ENCODE measurements around the gene CMYA5. TPM values are rescaled to one million over a fixed set of nuclear protein-coding genes. Genes with fewer than 3 reads are reported as not detected.
A peak's percentile ranks its signal among the peaks of the same experiment; 100 is the strongest.

The CMYA5 gene
- total RNA-seq, 4 donors from 2014 or later: 3,049 to 3,867 (median 3,338) TPM

GRCh38 chr5:79728396-79728795, 38.8 kb downstream of the CMYA5 start:
- TF ChIP-seq CTCF (IDR thresholded peaks at IDR 0.05 in 4 of 5, conservative IDR thresholded peaks at IDR 0.05 in 1 of 5): no peak
- TF ChIP-seq POLR2A (IDR thresholded peaks at IDR 0.05): no peak
- Histone ChIP-seq H3K9me3 (no peaks in the 10 kb centered on the region), H3K4me1 (peaks cover 8 to 21% of the 10 kb centered on the region in 2 donors), H3K27me3 (no peaks in the 10 kb centered on the region), H3K4me3 (no peak overlapping the region), H3K36me3 (peaks cover 0 to 33% of the 10 kb centered on the region in 2 donors), H3K27ac (peak overlapping the region; percentile 80 to 85 (median 82))
- peak; percentile 31 to 47 for ATAC-seq
- in situ Hi-C loops (cut with MboI; ENCODE audit: low sequenced_read_pairs in 4 of 4): no loop called here
- intact Hi-C loops (cut with DNase I; ENCODE audit: low total_unique reads): no loop called here
- no peak for DNase-seq

GRCh38 chr5:79729679-79730078, 40.0 kb downstream of the CMYA5 start:
- DNase-seq (no peak), ATAC-seq (peak; percentile 11 to 23)
- Histone ChIP-seq H3K4me3 (no peak overlapping the region), H3K27me3 (no peaks in the 10 kb centered on the region), H3K36me3 (peaks cover 0 to 43% of the 10 kb centered on the region in 2 donors), H3K9me3 (no peaks in the 10 kb centered on the region), H3K27ac (peak overlapping the region; percentile 80 to 85 (median 82)), H3K4me1 (peaks cover 16 to 18% of the 10 kb centered on the region in 2 donors)
- intact Hi-C loops (cut with DNase I; ENCODE audit: low total_unique reads): no loop called here
- no peak for TF ChIP-seq CTCF (IDR thresholded peaks at IDR 0.05 in 4 of 5, conservative IDR thresholded peaks at IDR 0.05 in 1 of 5)
- TF ChIP-seq POLR2A (IDR thresholded peaks at IDR 0.05): no peak
- in situ Hi-C loops (cut with MboI; ENCODE audit: low sequenced_read_pairs in 4 of 4): no loop called here

- no peaks in the 10 kb centered on the region for H3K9me3 ChIP-seq
- no peaks in the 10 kb centered on the region for H3K27me3 ChIP-seq
- DNase-seq (no peak), ATAC-seq (no peak)
- TF ChIP-seq CTCF (IDR thresholded peaks at IDR 0.05 in 4 of 5, conservative IDR thresholded peaks at IDR 0.05 in 1 of 5): no peak
- TF ChIP-seq POLR2A (IDR thresholded peaks at IDR 0.05): no peak
- H3K4me3 ChIP-seq: no peak overlapping the region
- in situ Hi-C loops (cut with MboI; ENCODE audit: low sequenced_read_pairs in 4 of 4) (no loop called here), intact Hi-C loops (cut with DNase I; ENCODE audit: low total_unique reads) (no loop called here)
- peaks cover 0 to 52% of the 10 kb centered on the region in 2 donors for H3K36me3 ChIP-seq
- H3K4me1 ChIP-seq: peaks cover 19 to 27% of the 10 kb centered on the region in 2 donors
- peak overlapping the region; percentile 80 to 85 (median 82) for H3K27ac ChIP-seq
Observed at GRCh38 chr5:79730564-79730963, 40.9 kb downstream of the CMYA5 start.

GRCh38 chr5:79731775-79732174, 42.1 kb downstream of the CMYA5 start:
- no peak for DNase-seq
- no peak for TF ChIP-seq POLR2A (IDR thresholded peaks at IDR 0.05)
- no peak for TF ChIP-seq CTCF (IDR thresholded peaks at IDR 0.05 in 4 of 5, conservative IDR thresholded peaks at IDR 0.05 in 1 of 5)
- Histone ChIP-seq H3K36me3 (peaks cover 0 to 55% of the 10 kb centered on the region in 2 donors), H3K27me3 (no peaks in the 10 kb centered on the region), H3K9me3 (no peaks in the 10 kb centered on the region), H3K27ac (peak overlapping the region in 3 of 4 donors; percentile 18 to 44 (median 41)), H3K4me3 (no peak overlapping the region), H3K4me1 (peaks cover 12 to 29% of the 10 kb centered on the region in 2 donors)
- in situ Hi-C loops (cut with MboI; ENCODE audit: low sequenced_read_pairs in 4 of 4) (no loop called here), intact Hi-C loops (cut with DNase I; ENCODE audit: low total_unique reads) (no loop called here)
- ATAC-seq: no peak
